HUES48 (cell line): ENCODE measurements around the gene METTL24.
"Not testable (repeated sequence)": the region's sequence is repeated elsewhere in the genome, so short reads cannot be mapped to it uniquely, and the experiment has no call there.

Experiments used
- H3K27ac ChIP-seq: one replicate; pipeline ENCODE4 v1.7.0; 2013; ENCODE audit warnings: low read depth, low read length, inconsistent platforms
- H3K27me3 ChIP-seq: 2 replicates; pipeline ENCODE4 v1.6.1; 2013; ENCODE audit warnings: mild to moderate bottlenecking, low read length; ENCODE audit not compliant: control insufficient read depth, insufficient read depth
- H3K36me3 ChIP-seq: 2 replicates; pipeline ENCODE4 v1.6.1; 2013; ENCODE audit warnings: low read length; ENCODE audit not compliant: control insufficient read depth, insufficient read depth
- H3K4me1 ChIP-seq: 2 replicates; pipeline ENCODE4 v1.6.1; 2013; ENCODE audit warnings: mild to moderate bottlenecking, low read length; ENCODE audit not compliant: control insufficient read depth, insufficient read depth
- H3K4me3 ChIP-seq: 2 replicates; pipeline ENCODE4 v1.5.1; 2013; ENCODE audit warnings: mild to moderate bottlenecking, low read depth, low read length
- H3K9ac ChIP-seq: 2 replicates; pipeline ENCODE4 v1.6.1; 2013; ENCODE audit warnings: mild to moderate bottlenecking, low read depth, low read length, moderate library complexity
- H3K9me3 ChIP-seq: 2 replicates; pipeline ENCODE4 v1.6.1; 2013; ENCODE audit warnings: low read length; ENCODE audit not compliant: control insufficient read depth, insufficient read depth

Gene METTL24

DNA sequence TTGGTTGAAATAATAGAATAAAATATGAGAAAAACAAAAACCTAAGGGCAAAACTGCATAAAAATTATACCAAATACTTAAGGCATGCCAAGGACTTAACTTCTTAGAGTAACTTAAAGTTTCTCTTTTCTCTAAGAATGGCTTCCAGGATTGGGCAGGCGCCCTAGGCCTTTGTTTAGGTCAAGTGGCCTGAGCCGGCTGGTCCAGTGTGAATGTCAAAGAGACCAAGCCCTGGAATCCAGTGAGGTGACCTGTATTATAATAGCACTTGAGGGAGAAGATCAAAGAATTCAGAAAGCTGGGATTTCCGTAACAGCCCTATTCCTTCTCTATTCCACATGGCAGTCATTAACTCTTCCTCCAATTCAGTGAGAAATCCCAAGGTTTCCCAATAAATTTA, 6.6 kb downstream of the METTL24 start:
- H3K27ac ChIP-seq: no peak overlapping the region
- peaks cover 43% of the 10 kb centered on the region for H3K4me1 ChIP-seq
- no peaks in the 10 kb centered on the region for H3K36me3 ChIP-seq
- H3K9ac ChIP-seq: no peak overlapping the region
- H3K9me3 ChIP-seq: no peaks in the 10 kb centered on the region
- H3K27me3 ChIP-seq: peaks cover 9% of the 10 kb centered on the region
- H3K4me3 ChIP-seq: no peak overlapping the region

DNA sequence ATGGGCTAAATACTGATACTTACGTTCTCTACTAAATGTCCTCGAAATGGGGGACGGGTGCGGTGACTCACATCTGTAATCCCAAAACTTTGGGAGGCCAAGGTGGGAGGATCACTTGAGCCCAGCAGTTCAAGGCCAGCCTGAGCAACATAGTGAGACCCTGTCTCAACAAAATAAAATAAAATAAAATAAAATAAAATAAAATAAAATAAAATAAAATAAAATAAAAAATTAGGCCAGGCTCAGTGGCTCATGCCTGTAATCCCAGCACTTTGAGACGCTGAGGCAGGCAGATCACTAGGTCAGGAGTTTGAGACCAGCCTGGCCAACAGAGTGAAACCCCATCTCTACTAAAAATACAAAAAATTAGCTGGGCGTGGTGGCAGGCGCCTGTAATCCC, 7.6 kb downstream of the METTL24 start:
- H3K27ac ChIP-seq, H3K9ac ChIP-seq, H3K4me3 ChIP-seq, H3K9me3 ChIP-seq, H3K27me3 ChIP-seq, H3K36me3 ChIP-seq: not testable (repeated sequence)
- H3K4me1 ChIP-seq: peaks cover 37% of the 10 kb centered on the region

DNA sequence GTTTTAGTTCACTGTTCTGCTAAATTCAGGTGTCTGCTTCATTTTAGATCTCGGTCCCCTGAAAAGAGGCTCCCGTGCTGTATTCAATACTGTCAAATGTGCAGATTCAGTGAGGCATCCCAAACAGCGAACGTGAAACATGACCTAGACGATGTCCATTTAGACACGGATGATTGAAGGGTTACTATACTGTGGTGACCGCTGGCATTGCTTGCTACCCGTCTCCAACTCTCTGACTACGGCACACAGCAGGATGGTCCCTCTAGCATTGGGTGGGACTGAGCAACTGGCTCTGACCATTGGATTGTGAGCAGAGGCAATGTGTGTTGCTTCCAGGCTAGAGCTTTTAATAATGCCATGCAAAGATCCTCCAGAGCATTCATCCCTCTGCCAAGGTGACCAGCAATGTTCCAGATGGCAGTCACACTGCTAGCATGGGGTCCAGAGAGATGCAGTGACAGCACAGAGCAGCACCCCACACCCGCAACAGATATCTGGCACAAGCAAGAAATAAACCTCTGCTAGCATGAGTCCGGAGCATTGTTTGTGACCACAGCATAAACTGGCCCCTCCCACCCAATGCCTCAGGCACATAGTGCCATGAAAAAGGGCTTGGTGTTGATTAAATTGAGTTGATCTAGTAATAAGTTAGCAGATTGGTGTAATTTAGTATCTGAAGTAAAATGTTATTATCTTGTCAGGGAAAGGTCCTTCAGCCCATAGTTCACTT, 9.0 kb downstream of the METTL24 start:
- Histone ChIP-seq H3K9me3 (no peaks in the 10 kb centered on the region), H3K9ac (no peak overlapping the region), H3K4me1 (peaks cover 23% of the 10 kb centered on the region)

DNA sequence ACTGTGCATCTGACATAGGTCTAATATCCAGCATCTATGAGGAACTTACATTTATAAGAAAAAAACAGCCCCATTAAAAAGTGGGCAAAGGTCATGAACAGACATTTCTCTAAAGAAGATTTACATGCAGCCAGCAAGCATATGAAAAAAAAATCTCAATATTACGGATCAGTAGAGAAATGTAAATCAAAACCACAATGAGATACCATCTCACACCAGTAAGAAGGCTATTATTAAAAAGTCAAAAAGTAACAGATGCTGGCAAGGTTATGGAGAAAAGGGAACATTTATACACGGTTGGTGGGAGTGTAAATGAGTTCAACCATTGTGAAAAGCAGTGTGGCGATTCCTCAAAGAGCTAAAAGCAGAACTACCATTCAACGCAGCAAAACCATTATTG, 13.1 kb downstream of the METTL24 start:
- no peak overlapping the region for H3K9ac ChIP-seq
- peaks cover 6% of the 10 kb centered on the region; the same call in 1 of the 2 replicates for H3K4me1 ChIP-seq
- H3K27me3 ChIP-seq: no peaks in the 10 kb centered on the region
- no peak overlapping the region for H3K27ac ChIP-seq
- H3K9me3 ChIP-seq: no peaks in the 10 kb centered on the region
- no peaks in the 10 kb centered on the region for H3K36me3 ChIP-seq
- H3K4me3 ChIP-seq: no peak overlapping the region

More for the DNA sequence above, 9.0 kb downstream of the METTL24 start:
- no peaks in the 10 kb centered on the region for H3K27me3 ChIP-seq
- no peak overlapping the region for H3K4me3 ChIP-seq
- no peaks in the 10 kb centered on the region for H3K36me3 ChIP-seq
- no peak overlapping the region for H3K27ac ChIP-seq

DNA sequence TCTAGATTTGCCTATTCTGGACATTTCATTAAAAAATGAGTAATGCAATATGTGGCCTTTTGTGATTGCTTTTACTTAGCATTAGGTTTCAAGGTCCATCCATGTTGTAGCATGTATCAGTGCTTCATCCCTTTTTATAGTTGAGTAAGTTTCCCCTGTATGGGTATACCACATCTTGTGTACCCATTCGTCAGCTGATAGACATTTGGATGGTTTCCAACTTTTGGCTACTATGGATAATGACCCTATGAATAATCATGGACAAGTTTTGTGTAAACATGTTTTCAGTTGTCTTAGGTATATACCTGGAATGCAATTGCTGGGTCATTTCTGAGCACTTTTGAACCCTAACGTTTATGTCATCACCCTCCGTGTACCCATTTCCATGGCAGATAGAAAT, 15.4 kb downstream of the METTL24 start:
- Histone ChIP-seq H3K36me3 (no peaks in the 10 kb centered on the region), H3K9ac (no peak overlapping the region), H3K4me1 (peaks cover 6% of the 10 kb centered on the region; the same call in 1 of the 2 replicates), H3K9me3 (no peaks in the 10 kb centered on the region), H3K4me3 (no peak overlapping the region), H3K27me3 (no peaks in the 10 kb centered on the region), H3K27ac (no peak overlapping the region)

DNA sequence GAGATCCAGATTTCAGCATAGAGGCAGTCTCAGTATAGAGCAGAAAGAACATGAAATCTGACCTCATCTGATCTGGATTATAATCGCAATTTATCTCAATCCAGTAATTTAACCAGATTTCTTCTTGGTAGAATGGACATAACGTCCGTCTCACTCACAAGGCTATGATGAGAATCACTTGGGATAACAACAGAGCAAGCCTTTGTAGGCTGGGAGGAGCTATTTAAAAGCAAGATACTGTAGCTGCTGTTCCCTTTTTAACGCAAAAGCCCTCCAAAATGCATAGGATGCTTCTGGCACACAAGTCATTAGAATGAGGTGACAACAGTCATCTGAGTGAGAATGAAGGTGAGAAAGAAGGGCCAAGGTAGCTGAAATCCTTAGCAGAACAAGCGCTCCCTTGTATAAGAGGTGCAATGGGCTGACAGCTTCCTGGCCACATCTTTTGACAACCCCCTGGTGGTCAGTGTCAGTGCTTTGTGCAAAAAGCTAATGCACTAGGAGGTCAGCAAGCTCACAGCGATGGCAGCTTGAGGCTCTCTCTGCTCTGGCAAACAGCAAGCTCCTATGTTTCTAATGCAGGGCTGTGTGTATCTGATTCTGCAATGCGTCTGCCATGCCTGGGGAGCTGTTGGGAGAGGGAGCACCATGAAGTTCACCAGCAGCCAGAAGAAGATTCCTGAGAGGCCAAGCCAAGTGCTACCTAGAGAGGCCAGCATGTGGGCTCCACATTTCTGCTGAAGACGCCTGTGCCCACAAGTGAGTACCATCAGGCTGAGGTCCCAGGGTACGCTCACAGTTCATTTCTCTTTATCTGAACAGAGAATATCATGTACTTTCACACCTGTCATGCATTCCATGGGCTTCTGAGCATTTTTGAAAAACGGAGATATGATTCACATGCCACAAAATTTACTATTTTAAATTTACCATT, 16.2 kb downstream of the METTL24 start:
- Histone ChIP-seq H3K9me3 (no peaks in the 10 kb centered on the region), H3K27ac (no peak overlapping the region), H3K9ac (no peak overlapping the region), H3K4me3 (no peak overlapping the region), H3K36me3 (no peaks in the 10 kb centered on the region), H3K27me3 (no peaks in the 10 kb centered on the region), H3K4me1 (peaks cover 6% of the 10 kb centered on the region; the same call in 1 of the 2 replicates)

DNA sequence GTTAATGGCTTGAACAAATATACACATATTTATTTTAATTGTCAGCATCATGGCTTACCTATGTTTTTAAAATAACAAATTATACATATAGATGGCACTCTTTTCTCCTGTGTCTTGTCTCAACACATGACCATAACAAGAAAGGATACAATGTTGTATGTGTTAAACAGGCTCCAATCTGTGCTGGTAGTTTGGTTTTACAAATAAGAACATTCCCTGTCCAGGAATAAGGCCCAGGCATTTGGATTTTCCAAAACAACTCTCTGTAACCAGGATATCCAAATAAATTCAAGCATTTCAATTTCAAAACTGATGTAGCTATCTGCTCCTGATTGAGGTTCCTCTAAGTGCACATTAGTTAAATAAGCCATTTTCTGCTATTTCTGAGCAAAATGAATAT, 17.1 kb downstream of the METTL24 start:
- Histone ChIP-seq H3K9me3 (no peaks in the 10 kb centered on the region), H3K9ac (no peak overlapping the region), H3K27me3 (no peaks in the 10 kb centered on the region), H3K4me3 (no peak overlapping the region), H3K27ac (no peak overlapping the region), H3K36me3 (no peaks in the 10 kb centered on the region), H3K4me1 (peaks cover 6% of the 10 kb centered on the region; the same call in 1 of the 2 replicates)

DNA sequence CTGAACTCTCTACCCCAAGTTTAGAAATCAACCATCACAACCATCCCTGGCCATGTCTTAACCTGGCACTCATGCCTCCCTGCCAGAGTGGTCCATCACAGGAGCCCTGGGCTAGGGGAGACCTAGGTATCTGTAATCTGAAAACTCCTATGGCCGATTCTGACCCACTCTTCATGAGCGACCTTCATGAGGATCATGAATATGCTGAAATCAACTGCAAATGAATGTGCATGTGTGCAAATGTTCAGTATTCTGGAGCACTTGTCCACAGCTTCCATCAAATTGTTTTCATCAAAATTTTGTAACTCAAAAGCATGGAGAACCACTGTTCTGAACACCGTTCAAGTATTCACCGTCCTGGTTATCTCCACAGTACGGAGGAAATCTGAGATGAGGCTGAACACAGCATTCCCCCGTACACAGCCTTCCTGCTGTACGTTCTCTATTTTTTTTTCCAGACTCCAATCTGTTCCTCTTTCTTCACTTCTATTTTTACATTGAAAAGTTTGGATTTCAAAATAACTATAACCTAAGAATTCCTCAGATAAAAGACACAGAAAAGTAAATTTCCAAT, 17.7 kb downstream of the METTL24 start:
- Histone ChIP-seq H3K9ac (no peak overlapping the region), H3K9me3 (no peaks in the 10 kb centered on the region), H3K4me1 (peaks cover 6% of the 10 kb centered on the region; the same call in 1 of the 2 replicates), H3K36me3 (no peaks in the 10 kb centered on the region), H3K4me3 (no peak overlapping the region), H3K27me3 (no peaks in the 10 kb centered on the region), H3K27ac (no peak overlapping the region)

DNA sequence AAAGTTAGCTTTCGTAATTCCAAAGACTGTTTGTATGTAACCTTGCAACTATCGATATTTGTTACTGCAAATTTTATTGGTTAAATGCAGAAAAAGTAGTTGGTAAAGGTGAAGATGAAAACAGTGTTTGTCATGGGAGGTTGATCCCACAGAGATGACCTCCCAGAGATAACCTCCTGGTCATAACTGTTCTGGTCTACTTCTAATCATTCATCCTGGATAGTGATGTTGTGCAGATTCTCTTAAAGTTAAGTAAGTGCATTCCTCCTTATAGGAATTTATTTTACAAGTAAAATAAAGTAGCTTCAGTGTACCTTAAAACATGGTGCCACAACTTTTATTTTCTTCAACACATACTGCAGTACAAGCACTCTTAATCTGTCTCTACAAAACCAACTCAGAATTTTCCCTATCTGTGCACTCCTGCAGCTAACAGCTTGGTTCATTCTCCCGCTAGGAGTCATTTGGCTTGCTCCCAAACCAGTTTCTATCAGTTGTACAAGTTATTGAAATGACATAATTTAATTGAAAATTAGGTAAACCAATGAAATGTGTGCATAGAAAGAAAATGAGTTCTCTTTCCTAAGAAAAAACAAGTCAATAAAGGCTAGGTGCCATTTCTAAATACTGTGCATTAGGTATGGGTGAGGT, 19.2 kb downstream of the METTL24 start:
- Histone ChIP-seq H3K4me3 (no peak overlapping the region), H3K4me1 (peaks cover 6% of the 10 kb centered on the region; the same call in 1 of the 2 replicates), H3K9me3 (no peaks in the 10 kb centered on the region), H3K36me3 (no peaks in the 10 kb centered on the region), H3K27me3 (no peaks in the 10 kb centered on the region), H3K9ac (no peak overlapping the region), H3K27ac (no peak overlapping the region)

DNA sequence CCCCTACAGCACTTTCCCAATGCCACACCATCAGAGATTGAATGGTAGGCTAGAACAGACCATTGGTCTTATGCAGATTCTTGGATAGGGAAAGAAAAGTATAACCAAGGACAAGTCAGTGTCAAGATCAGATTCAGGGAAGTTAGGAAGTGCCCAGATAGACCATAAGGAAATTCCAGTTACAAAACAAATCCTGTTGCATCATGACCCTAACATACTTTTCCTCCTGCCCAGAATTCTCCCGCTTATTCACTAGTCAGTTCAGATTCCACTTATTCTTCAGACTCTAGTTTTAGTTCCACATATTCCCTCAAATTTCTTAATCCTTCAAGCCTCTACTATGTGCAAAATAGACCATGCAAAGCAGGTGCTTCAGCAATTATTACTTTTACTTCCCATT, 20.7 kb downstream of the METTL24 start:
- Histone ChIP-seq H3K9me3 (no peaks in the 10 kb centered on the region), H3K36me3 (no peaks in the 10 kb centered on the region), H3K9ac (no peak overlapping the region), H3K27me3 (no peaks in the 10 kb centered on the region), H3K4me3 (no peak overlapping the region), H3K4me1 (peaks cover 6% of the 10 kb centered on the region; the same call in 1 of the 2 replicates), H3K27ac (no peak overlapping the region)
